CD8-positive, alpha-beta memory T cell (primary cell): ENCODE results near the gene FAM163A. TPM values are rescaled to one million over a fixed set of nuclear protein-coding genes. Genes with fewer than 3 reads are reported as not detected.
A peak's percentile ranks its signal among the peaks of the same experiment; 100 is the strongest.

Experiments
- CTCF ChIA-PET: fragments of 350-600 bp; sonication (Branson Sonifier 250); formaldehyde crosslinking; loops from one replicate; lab custom pipeline; 2021; ENCODE audit warnings: antibody characterized with exemption; lab: Charles Lee
- POLR2A ChIA-PET: fragments of 350-600 bp; sonication (Branson Sonifier 250); formaldehyde crosslinking; loops from one replicate; lab custom pipeline; 2021; ENCODE audit warnings: antibody characterized with exemption; lab: Charles Lee
- DNase-seq, 5 donors: peaks; one replicate each; pipeline versions ENCODE4 v3.0.0 to v3.0.0-alpha.2; 2020 to 2022; ENCODE audit warnings: mixed read lengths in 1 of 5
- H3K27ac ChIP-seq: one replicate; pipeline ENCODE4 v1.7.0; 2013; ENCODE audit warnings: low read depth, mild to moderate bottlenecking, low read length, moderate library complexity
- H3K27me3 ChIP-seq: 2 replicates; pipeline ENCODE4 v1.7.0; 2013; ENCODE audit warnings: low read length, mild to moderate bottlenecking; ENCODE audit not compliant: insufficient read depth, poor library complexity, severe bottlenecking
- H3K36me3 ChIP-seq: 2 replicates; pipeline ENCODE4 v1.7.0; 2013; ENCODE audit warnings: mild to moderate bottlenecking, low read length, moderate library complexity; ENCODE audit not compliant: insufficient read depth
- H3K4me1 ChIP-seq: 2 replicates; pipeline ENCODE4 v1.7.0; 2013; ENCODE audit warnings: mild to moderate bottlenecking, low read length, moderate library complexity; ENCODE audit not compliant: insufficient read depth
- H3K4me3 ChIP-seq: 2 replicates; pipeline ENCODE4 v1.7.0; 2013; ENCODE audit warnings: mild to moderate bottlenecking, low read length
- H3K9me3 ChIP-seq: 2 replicates; pipeline ENCODE4 v1.7.0; 2013; ENCODE audit warnings: mild to moderate bottlenecking, low read length
- H3K27ac Mint-ChIP-seq, 8 donors: one replicate each; pipeline ENCODE4 v1.8.0; 2020 to 2021; ENCODE audit warnings: mixed read lengths in 8 of 8, mild to moderate bottlenecking in 6 of 8, inconsistent platforms in 3 of 8, moderate library complexity in 3 of 8
- H3K27me3 Mint-ChIP-seq, 2 donors: one replicate each; pipeline ENCODE4 v1.8.0; 2020 to 2021; ENCODE audit warnings: mixed read lengths in 2 of 2, mild to moderate bottlenecking in 1 of 2, moderate library complexity in 1 of 2
- H3K36me3 Mint-ChIP-seq, 3 donors: one replicate each; pipeline ENCODE4 v1.8.0; 2020 to 2021; ENCODE audit warnings: mixed read lengths in 3 of 3, inconsistent platforms in 1 of 3, mild to moderate bottlenecking in 1 of 3
- H3K4me1 Mint-ChIP-seq, 3 donors: one replicate each; pipeline ENCODE4 v1.8.0; 2020 to 2021; ENCODE audit warnings: mixed read lengths in 3 of 3, inconsistent platforms in 1 of 3, mild to moderate bottlenecking in 1 of 3
- H3K4me3 Mint-ChIP-seq, 7 donors: one replicate each; pipeline ENCODE4 v1.8.0; 2020 to 2021; ENCODE audit warnings: mixed read lengths in 7 of 7, mild to moderate bottlenecking in 6 of 7, moderate library complexity in 4 of 7, inconsistent platforms in 2 of 7
- H3K9me3 Mint-ChIP-seq, 5 donors: one replicate each; pipeline ENCODE4 v1.8.0; 2020 to 2022; ENCODE audit warnings: mixed read lengths in 5 of 5, mild to moderate bottlenecking in 3 of 5, moderate library complexity in 2 of 5, inconsistent platforms in 1 of 5
- polyA plus RNA-seq: library from polyadenylated mRNA; unstranded; fragments of 300-500 nt; fragmentation: Illumina TruSeq; gene quantifications from one replicate; pipeline ENCODE4 v1.2.3, GENCODE V29; 2021
- total RNA-seq, 2 experiments: library from RNA; stranded (reverse); gene quantifications; one replicate each; pipeline ENCODE4 v1.2.3, GENCODE V29; 2021

The FAM163A gene
- total and polyA plus RNA-seq, 3 experiments from 2014 or later: not detected

DNA sequence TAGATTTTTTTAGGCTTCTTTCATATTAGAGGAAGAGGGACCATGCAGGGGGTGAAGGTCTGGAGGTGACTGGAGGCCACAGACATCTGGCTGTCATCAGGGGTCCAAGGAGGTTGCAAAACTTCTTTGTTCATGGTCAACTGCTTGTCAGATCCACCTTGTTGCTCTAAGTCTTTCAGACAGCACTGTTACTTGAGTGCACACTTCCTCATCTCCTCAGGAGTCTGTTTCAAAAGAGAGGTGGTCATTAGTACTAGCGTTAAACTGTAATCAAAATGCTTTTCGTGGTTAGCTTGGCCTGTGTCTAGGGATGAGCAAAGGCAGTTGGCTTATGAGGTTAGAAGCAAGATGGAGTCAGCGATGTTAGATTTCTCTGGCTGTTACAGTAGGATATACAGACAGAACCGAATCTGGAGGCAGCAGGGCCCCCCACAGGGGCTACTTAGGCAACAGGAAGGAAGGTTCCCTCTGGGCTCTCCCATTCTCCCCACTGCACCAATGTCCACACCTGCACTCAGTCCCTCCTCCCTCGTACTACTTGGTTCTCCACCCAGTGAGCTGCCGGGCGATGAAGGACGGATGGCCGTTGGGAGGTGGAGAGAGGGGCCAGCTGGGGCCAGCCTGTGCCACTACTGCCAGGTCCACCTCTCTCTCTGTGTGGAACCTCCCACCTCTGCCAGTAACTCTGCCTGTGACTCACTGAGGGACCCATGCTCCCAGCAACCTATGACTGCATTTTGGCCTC is 77.3 kb downstream of the FAM163A start:
- no peak for DNase-seq
- peaks cover 5 to 6% of the 10 kb centered on the region in 2 donors for H3K27me3 Mint-ChIP-seq
- no peak overlapping the region for H3K4me3 ChIP-seq
- H3K4me3 Mint-ChIP-seq: no peak overlapping the region
- peaks cover 6% of the 10 kb centered on the region for H3K4me1 ChIP-seq
- CTCF ChIA-PET: interaction anchor here (2.9 to 3.8 kb wide), 2 partner anchors 11 kb away, joined by 19 to 27 read pairs; no protein-coding TSS in a partner anchor
- POLR2A ChIA-PET: no interaction called here
- H3K4me1 Mint-ChIP-seq: peaks cover 3 to 7% (median 5%) of the 10 kb centered on the region in 3 donors
- no peak overlapping the region for H3K27ac Mint-ChIP-seq
- H3K27me3 ChIP-seq: no peaks in the 10 kb centered on the region
- no peaks in the 10 kb centered on the region for H3K36me3 Mint-ChIP-seq
- H3K27ac ChIP-seq: no peak overlapping the region
- no peaks in the 10 kb centered on the region for H3K9me3 ChIP-seq
- H3K9me3 Mint-ChIP-seq: no peaks in the 10 kb centered on the region
- H3K36me3 ChIP-seq: no peaks in the 10 kb centered on the region

DNA sequence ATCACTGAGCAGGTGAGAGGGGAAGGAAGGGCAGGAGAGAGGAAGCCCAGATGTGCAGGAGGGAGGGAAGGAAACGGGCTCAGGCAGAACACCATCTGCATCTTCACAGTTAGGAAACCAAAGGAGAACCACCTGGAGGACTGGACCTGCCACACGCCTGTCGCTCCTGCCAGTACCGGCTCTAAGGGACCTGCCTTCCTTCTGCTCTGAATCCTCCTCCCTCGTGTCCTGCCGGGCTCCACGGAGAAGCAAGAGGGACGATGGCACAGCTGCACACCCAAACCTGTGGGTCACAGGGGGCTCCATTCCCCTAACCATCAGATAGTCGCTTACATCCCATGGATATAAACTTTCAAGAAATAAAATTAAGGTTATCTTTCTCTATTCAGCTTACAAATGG is 78.4 kb downstream of the FAM163A start:
- Mint-ChIP-seq H3K27me3 (peaks cover 8 to 10% of the 10 kb centered on the region in 2 donors), H3K36me3 (no peaks in the 10 kb centered on the region)

DNA sequence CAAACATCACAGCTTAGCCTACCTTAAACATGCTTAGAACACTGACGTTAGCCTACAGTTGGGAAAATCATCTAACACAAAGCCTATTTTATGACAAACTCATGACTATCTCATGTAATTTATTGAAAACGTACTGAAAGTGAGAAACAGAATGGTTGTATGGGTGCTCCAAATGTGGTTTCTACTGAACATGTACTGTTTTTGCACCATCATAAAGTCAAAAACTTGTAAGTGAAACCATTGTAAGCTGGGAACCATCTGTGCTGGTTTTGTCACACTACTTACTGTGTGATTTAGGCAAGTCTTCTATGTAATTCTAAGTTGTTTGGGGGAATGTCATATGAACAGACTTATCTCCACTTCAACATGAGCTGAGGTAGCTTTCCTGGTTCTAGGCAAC is 79.0 kb downstream of the FAM163A start:
- Histone ChIP-seq H3K4me3 (no peak overlapping the region), H3K9me3 (no peaks in the 10 kb centered on the region), H3K27ac (no peak overlapping the region), H3K27me3 (no peaks in the 10 kb centered on the region), H3K4me1 (no peaks in the 10 kb centered on the region), H3K36me3 (no peaks in the 10 kb centered on the region)
- Mint-ChIP-seq H3K9me3 (no peaks in the 10 kb centered on the region), H3K36me3 (no peaks in the 10 kb centered on the region), H3K27me3 (peaks cover 8 to 15% of the 10 kb centered on the region in 2 donors), H3K27ac (peak overlapping the region in 1 of 8 donors; percentile 56), H3K4me3 (no peak overlapping the region), H3K4me1 (no peaks in the 10 kb centered on the region)
- CTCF ChIA-PET: interaction anchor here (1.4 to 3.8 kb wide), 2 partner anchors 8 to 13 kb away, joined by 6 to 19 read pairs; no protein-coding TSS in a partner anchor
- DNase-seq: no peak
- POLR2A ChIA-PET: no interaction called here

More for the DNA sequence above, 78.4 kb downstream of the FAM163A start:
- ChIA-PET POLR2A (no interaction called here), CTCF (interaction anchor here (1.4 to 3.8 kb wide), 2 partner anchors 8 to 12 kb away, joined by 6 to 19 read pairs; no protein-coding TSS in a partner anchor)
- Histone ChIP-seq H3K27me3 (no peaks in the 10 kb centered on the region), H3K4me3 (no peak overlapping the region), H3K9me3 (no peaks in the 10 kb centered on the region), H3K27ac (no peak overlapping the region), H3K36me3 (no peaks in the 10 kb centered on the region), H3K4me1 (no peaks in the 10 kb centered on the region)
- Mint-ChIP-seq H3K27ac (no peak overlapping the region), H3K4me1 (no peaks in the 10 kb centered on the region), H3K4me3 (no peak overlapping the region), H3K9me3 (no peaks in the 10 kb centered on the region)
- DNase-seq: no peak

DNA sequence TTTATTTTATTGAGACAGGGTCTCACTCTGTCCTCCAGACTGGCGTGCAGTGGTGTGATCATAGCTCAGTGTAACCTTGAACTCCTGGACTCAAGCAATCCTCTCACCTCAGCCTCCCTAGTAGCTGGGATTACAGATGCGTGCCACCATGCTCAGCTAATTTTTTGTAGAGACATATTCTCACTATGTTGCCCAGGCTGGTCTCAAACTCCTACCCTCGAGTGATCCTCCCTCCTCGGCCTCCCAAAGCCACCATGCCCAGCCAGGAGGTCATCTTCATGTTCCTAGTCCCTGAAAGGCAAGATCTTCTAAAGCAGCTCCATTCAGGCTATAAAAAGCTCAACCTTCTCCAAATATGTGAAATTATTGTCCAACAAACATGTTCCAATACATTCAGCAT is 80.6 kb downstream of the FAM163A start:
- ChIA-PET POLR2A (no interaction called here), CTCF (interaction anchor here (1.4 to 3.8 kb wide), 2 partner anchors 9 to 14 kb away, joined by 16 to 19 read pairs; no protein-coding TSS in a partner anchor)

DNA sequence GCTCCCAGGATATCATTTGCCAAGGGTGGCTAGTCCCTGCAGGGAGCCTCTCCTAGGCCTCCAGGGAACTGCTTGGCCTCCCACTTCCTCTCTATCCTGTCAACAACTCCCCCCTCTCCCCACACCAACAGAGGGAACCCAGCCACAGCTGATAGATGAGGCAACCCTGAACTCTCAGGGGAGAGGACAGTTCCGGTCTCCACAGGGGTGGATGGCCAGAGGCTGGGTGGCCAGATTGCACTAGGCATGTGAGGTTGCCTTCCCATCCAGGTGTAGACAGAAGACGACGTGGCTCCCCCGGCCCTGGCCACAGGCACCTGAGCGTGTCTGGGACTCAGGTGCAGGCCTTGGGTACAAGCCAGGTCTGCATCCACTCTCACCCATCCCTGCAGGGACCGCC is 81.2 kb downstream of the FAM163A start:
- no peaks in the 10 kb centered on the region for H3K4me1 Mint-ChIP-seq
- CTCF ChIA-PET: interaction anchor here (1.4 to 3.8 kb wide), 2 partner anchors 10 to 15 kb away, joined by 16 to 19 read pairs; no protein-coding TSS in a partner anchor
- H3K36me3 Mint-ChIP-seq: no peaks in the 10 kb centered on the region

More for the DNA sequence above, 80.6 kb downstream of the FAM163A start:
- Mint-ChIP-seq H3K36me3 (no peaks in the 10 kb centered on the region), H3K4me1 (no peaks in the 10 kb centered on the region), H3K9me3 (no peaks in the 10 kb centered on the region), H3K27ac (no peak overlapping the region), H3K27me3 (peaks cover 10 to 23% of the 10 kb centered on the region in 2 donors), H3K4me3 (peak overlapping the region in 1 of 7 donors; percentile 45)
- no peak for DNase-seq
- Histone ChIP-seq H3K27me3 (no peaks in the 10 kb centered on the region), H3K9me3 (no peaks in the 10 kb centered on the region), H3K4me3 (no peak overlapping the region), H3K36me3 (no peaks in the 10 kb centered on the region), H3K27ac (no peak overlapping the region), H3K4me1 (no peaks in the 10 kb centered on the region)

DNA sequence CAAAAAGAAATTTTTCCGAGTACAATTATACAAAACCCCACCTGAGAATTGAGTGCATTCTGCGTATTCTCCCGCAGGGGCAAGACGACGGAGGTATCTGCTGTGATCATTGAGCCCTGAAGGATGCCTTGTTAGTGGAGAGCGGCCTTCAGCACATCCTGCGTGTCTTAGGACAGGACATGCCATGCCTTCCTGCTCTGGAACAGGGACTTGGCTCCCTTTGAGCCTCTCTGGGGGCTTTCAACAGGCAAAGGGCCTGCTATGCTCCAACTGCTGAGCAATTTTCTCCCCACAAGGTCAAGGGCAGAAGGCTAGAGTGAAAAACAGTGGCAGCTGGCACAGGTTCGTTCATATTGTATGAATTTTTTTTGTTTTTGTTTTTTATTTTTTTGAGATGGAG is 82.1 kb downstream of the FAM163A start:
- Histone ChIP-seq H3K27ac (no peak overlapping the region), H3K4me1 (no peaks in the 10 kb centered on the region), H3K4me3 (no peak overlapping the region), H3K27me3 (no peaks in the 10 kb centered on the region), H3K9me3 (no peaks in the 10 kb centered on the region), H3K36me3 (no peaks in the 10 kb centered on the region)
- Mint-ChIP-seq H3K4me1 (no peaks in the 10 kb centered on the region), H3K4me3 (no peak overlapping the region), H3K27ac (no peak overlapping the region), H3K9me3 (no peaks in the 10 kb centered on the region), H3K36me3 (no peaks in the 10 kb centered on the region), H3K27me3 (peaks cover 10 to 32% of the 10 kb centered on the region in 2 donors)
- POLR2A ChIA-PET: no interaction called here
- DNase-seq: no peak
- CTCF ChIA-PET: no interaction called here

More for the DNA sequence above, 81.2 kb downstream of the FAM163A start:
- no peak overlapping the region for H3K27ac ChIP-seq
- no peaks in the 10 kb centered on the region for H3K9me3 ChIP-seq
- H3K4me1 ChIP-seq: no peaks in the 10 kb centered on the region
- DNase-seq: no peak
- H3K4me3 ChIP-seq: no peak overlapping the region
- no peaks in the 10 kb centered on the region for H3K9me3 Mint-ChIP-seq
- H3K36me3 ChIP-seq: no peaks in the 10 kb centered on the region
- POLR2A ChIA-PET: no interaction called here
- H3K4me3 Mint-ChIP-seq: no peak overlapping the region
- no peaks in the 10 kb centered on the region for H3K27me3 ChIP-seq
- peaks cover 10 to 26% of the 10 kb centered on the region in 2 donors for H3K27me3 Mint-ChIP-seq
- peak overlapping the region in 1 of 8 donors; percentile 13 for H3K27ac Mint-ChIP-seq

DNA sequence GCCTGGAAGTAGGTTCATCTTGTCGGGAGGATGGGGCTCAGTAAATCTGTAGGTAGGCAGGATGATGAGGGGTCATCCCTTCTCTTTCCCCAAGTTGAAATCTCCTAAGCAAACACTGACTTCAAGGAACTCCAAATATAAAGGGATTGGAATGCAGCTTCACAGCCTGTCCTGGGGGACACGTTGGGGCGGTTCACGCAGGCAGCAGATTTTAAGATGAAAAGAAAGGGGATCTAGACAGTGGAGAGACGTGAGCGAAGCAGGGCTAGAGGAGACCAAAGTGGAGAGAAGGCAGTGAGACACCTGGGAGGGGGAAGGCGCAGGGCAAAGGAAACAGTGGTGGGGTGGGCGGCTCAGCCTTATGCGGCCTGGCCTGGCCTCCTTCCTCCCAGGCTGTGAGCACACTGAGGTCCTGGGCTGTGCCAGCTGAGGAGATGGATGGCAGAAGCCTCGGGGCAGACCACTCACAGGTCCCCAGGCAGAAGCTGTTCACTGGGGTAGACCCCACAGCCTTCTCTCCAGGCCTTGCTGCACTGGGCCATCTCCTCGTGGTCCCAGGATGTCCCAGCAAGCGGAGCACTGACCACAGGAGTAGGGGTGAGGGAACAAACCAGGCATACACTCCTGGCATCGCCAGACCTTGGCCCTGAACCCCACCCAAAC is 82.8 kb downstream of the FAM163A start:
- H3K27me3 Mint-ChIP-seq: peaks cover 10 to 32% of the 10 kb centered on the region in 2 donors
- ChIA-PET CTCF (no interaction called here), POLR2A (no interaction called here)
- DNase-seq: no peak
- H3K9me3 ChIP-seq: no peaks in the 10 kb centered on the region
- no peak overlapping the region for H3K27ac Mint-ChIP-seq
- no peaks in the 10 kb centered on the region for H3K36me3 Mint-ChIP-seq
- H3K9me3 Mint-ChIP-seq: no peaks in the 10 kb centered on the region
- H3K4me1 ChIP-seq: peaks cover 5% of the 10 kb centered on the region
- H3K4me3 ChIP-seq: no peak overlapping the region
- H3K36me3 ChIP-seq: no peaks in the 10 kb centered on the region
- H3K4me1 Mint-ChIP-seq: peaks cover 4 to 6% (median 5%) of the 10 kb centered on the region in 3 donors
- no peak overlapping the region for H3K27ac ChIP-seq
- no peak overlapping the region for H3K4me3 Mint-ChIP-seq
- no peaks in the 10 kb centered on the region for H3K27me3 ChIP-seq
